H1 (cell line): ENCODE results near the gene SEC14L6. TPM values are rescaled to one million over a fixed set of nuclear protein-coding genes. Genes with fewer than 3 reads are reported as not detected.

Experiments
- MAFK ChIP-seq: IDR thresholded peaks from 2 replicates; pipeline ENCODE4 v1.6.1; 2012; ENCODE audit warnings: low read depth, mild to moderate bottlenecking, improper control_type of control experiment, low read length
- polyA plus RNA-seq, 7 experiments: library from polyadenylated mRNA; depleted of rRNA in 3 of 7; stranded (reverse) in 5 of 7; unstranded in 2 of 7; fragments of >200 nt in 5 of 7; fragments of 200-250 nt in 2 of 7; gene quantifications; 1 replicate in 5 of 7; 2 replicates in 1 of 7; 4 replicates in 1 of 7; pipeline versions ENCODE4 v1.2.1 to v1.2.3, GENCODE V29; 2011 to 2013; ENCODE audit warnings: missing spikeins in 2 of 7, mixed read lengths in 2 of 7
- total RNA-seq: library from RNA; stranded (reverse); fragmentation: NEBNext Ultra II Directional; extraction: Animal tissue kit (Norgen Biotek cat#: 25700); gene quantifications from 2 replicates; pipeline ENCODE4 v1.2.1, GENCODE V29; 2021

The SEC14L6 gene
- total and polyA plus RNA-seq, 2 of the 8 experiments (the other 6 are each of a cell fraction or from before 2014, with no cell fraction given): 0.63 to 2.1 TPM

DNA sequence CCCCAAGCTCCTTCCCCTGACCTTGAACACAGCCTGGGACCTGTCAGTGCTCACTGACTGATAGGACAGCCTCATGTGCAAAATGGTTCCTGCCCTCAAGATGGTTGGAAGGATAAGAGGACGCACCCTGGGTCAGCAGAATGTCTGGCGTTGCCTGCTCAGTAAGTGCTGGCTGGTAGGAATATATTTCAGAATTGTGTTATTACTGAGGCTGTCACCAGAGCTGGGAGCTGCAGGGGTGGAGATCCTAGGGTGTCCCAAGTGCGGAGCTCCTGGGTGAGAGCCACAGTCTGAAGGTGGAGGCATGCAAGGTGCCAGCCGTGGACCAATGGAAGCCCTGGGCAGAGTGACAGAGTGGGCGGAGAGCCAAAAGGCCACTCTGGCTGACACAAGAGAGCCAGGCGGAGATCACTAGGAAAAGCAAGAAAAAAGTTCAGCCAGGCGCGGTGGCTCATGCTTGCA, 40.0 kb downstream of the SEC14L6 start (continued):
- no peak for TF ChIP-seq MAFK
